Ammon's horn (tissue), 1 donor: Measurements from ENCODE around the gene ACACB.

Source experiments
- DNase-seq: peaks from one replicate; pipeline ENCODE4 v3.0.0-alpha.2; 2016; ENCODE audit warnings: low spot score

Gene ACACB

GRCh38 chr12:109174468-109174867 lies 58.1 kb downstream of the ACACB start:
- DNase-seq, result no peak

GRCh38 chr12:109178532-109178931 lies 62.1 kb downstream of the ACACB start:
- DNase-seq, result no peak

DNA sequence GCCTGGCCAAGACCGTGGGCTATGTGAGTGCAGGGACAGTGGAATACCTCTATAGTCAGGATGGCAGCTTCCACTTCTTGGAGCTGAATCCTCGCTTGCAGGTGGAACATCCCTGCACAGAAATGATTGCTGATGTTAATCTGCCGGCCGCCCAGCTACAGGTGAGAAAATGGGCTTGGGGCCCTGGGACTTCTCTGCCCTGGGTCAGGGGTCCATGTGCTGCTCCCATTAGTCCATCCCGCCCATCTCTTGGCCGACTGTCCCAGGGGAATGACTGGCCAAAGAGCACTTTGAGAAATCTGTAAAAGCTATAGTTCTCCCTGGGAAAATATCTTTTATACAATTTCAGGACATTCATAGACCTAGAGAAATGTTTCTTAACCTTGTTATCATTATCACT lies 63.5 kb downstream of the ACACB start:
- DNase-seq, result no peak

- peak; percentile 36 for DNase-seq
Measured at GRCh38 chr12:109182041-109182839, 65.9 kb downstream of the ACACB start.

DNA sequence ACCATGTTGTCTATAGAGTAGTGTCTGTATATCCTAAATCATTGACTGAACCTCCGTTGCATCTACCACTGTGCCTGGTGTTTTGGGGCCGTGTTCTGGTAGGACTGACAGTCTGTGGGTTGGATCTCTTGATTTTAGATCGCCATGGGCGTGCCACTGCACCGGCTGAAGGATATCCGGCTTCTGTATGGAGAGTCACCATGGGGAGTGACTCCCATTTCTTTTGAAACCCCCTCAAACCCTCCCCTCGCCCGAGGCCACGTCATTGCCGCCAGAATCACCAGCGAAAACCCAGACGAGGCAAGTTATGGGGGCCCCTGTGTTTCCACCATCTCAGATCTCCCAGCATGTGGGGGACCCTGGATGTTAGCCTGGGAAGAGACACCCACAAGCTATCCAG lies 69.1 kb downstream of the ACACB start:
- DNase-seq, result no peak

DNA sequence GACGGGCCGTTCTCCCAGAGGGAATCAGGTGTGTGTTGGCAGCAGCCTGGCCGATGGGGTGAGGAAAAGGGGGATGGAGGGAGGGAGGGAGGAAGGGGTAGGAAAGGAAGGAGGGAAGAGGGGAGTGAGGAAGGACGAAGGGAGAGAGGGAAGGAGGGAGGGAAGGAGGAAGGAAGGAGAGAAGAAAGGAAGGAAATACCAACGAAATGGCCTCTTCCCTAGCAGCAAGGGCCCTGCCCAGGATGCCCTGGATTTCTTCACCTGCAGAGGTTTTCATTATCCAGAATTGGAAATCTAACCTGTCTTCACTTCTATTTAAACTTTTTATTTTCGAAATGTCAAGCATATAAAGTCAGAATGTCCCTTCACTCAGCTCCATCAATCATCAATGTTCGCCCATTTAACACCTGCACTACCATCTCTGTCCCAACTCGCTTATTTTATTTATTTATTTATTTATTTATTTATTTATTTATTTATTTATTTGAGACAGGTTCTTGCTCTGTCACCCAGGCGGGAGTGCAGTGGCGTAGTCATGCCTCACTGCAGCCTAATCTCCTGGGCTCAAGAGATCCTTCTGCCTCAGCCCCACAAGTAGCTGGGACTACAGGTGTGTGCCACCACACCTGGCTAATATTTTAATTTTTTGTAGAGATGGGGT lies 70.7 kb downstream of the ACACB start:
- no peak for DNase-seq

GRCh38 chr12:109188108-109188712 lies 71.8 kb downstream of the ACACB start:
- DNase-seq, result no peak

DNA sequence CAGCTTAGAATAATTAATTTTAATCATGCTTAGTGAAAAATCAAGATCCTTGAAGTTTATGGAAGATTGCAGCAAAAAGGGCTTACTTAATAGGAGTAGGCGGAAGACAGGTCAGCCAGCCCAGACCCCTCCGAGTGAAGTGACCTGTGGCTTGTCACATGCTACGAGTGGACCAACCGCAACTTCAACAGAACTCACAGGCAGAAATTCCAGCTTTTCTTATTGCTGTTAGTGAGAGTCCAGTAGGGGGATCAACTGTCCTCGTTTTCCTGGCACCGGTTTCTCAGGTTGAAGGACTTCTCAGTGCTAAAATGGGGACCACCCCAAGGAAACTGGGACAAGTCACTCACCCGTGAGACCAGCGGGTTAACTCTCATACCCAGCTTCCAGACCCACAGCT lies 72.9 kb downstream of the ACACB start:
- no peak for DNase-seq

DNA sequence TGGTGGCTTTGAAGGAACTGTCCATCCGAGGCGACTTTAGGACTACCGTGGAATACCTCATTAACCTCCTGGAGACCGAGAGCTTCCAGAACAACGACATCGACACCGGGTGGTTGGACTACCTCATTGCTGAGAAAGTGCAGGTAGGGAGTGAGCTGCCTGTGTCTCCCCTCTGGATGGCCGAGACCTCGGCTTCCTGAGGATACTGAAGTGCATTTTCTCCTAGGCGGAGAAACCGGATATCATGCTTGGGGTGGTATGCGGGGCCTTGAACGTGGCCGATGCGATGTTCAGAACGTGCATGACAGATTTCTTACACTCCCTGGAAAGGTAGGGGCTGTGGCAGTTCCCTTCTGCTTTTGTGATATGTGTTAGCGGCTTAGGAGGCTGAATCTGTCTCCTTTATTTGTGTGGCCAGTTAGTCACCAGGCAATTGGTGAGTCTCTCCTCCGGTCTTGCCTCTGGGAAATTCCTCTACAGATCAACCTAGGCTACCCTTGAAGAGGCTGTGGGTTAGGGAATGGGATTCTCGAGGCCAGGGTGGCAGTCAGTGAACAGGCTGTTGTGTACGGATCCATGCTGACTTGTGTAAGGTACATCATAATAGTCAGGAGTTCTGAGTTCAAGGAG lies 75.3 kb downstream of the ACACB start:
- no peak for DNase-seq

- DNase-seq, result no peak
Measured at GRCh38 chr12:109192358-109192757, 76.0 kb downstream of the ACACB start.

- DNase-seq, result no peak
Measured at GRCh38 chr12:109193896-109194295, 77.5 kb downstream of the ACACB start.

GRCh38 chr12:109196332-109196731 lies 79.9 kb downstream of the ACACB start:
- no peak for DNase-seq

- no peak for DNase-seq
Measured at GRCh38 chr12:109197327-109197726, 80.9 kb downstream of the ACACB start.

DNA sequence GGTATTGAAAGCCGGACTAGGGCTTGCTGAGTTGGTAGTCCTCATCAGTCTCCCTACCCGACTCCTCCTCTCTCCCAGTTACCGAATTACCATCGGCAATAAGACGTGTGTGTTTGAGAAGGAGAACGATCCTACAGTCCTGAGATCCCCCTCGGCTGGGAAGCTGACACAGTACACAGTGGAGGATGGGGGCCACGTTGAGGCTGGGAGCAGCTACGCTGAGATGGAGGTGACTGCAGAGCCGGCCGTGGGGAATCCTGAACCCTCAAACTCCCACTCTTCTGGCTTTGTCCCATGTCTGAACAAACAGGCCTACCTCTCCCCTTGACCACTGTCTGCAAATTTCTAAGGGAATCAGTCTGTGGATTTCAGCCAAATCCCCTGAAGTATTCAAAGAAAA lies 82.9 kb downstream of the ACACB start:
- DNase-seq, result no peak

GRCh38 chr12:109200825-109201495 lies 84.6 kb downstream of the ACACB start:
- no peak for DNase-seq

DNA sequence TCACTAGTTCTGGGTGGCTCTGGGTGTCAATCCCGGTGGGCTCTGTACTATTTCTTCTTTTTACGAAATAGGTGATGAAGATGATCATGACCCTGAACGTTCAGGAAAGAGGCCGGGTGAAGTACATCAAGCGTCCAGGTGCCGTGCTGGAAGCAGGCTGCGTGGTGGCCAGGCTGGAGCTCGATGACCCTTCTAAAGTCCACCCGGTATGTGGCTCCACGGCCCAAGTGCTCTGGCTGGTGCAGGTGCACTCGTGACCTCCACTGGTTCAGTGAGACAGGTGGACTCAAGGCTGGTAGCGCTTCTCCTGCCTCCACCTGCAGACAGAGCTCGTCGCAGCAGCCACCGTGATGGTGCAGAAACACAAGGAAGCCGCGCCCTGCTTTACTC lies 85.1 kb downstream of the ACACB start:
- no peak for DNase-seq

GRCh38 chr12:109202770-109203169 lies 86.4 kb downstream of the ACACB start:
- no peak for DNase-seq

DNA sequence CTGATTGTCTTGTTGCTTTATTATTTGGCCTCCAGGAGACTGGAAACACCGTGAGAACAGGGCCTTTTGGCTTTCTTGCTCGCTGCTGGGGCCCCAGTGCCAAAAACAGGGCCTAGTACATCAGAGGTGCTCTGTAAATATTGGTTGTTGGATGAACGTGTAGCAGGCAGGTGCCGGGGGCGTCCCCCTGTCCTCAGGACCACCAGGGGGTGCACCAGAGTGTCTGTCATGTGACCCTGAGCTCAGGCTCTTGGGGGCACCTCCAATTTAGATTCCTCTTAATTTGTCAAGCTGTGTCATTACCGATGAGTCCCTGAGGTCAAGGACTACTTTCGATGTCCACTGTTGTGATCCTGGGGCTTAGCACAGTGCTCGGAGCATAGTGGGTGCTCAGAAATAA lies 87.1 kb downstream of the ACACB start:
- no peak for DNase-seq

GRCh38 chr12:109209082-109209481 lies 92.7 kb downstream of the ACACB start:
- no peak for DNase-seq

GRCh38 chr12:109212460-109213115 lies 96.2 kb downstream of the ACACB start:
- no peak for DNase-seq

GRCh38 chr12:109214131-109214530 lies 97.7 kb downstream of the ACACB start:
- DNase-seq, result no peak

DNA sequence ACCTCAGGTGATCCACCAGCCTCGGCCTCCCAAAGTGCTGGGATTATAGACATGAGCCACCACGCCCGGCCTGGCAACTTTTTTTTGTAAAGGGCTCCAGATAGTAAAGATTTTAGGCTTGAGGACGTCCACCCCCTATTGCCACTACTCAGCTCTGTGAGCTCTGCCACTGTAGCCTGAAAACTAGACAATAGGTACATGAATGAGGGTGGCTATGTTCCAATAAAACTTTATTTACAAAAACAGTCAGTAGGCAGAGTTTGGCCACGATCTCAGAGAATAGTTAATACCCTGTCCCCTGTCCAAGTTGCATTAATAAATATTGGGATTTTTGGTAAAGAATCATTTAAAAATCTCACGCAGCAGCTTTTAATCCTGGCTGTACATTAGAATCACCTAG lies 102.6 kb downstream of the ACACB start:
- no peak for DNase-seq
